Dermis microvascular lymphatic vessel endothelial cell (primary cell): Measurements from ENCODE around the gene PPM1A. TPM values are rescaled to one million over a fixed set of nuclear protein-coding genes. Genes with fewer than 3 reads are reported as not detected.

Experiments
- DNase-seq, 2 donors: peaks; one replicate each; pipeline versions ENCODE4 v3.0.0 to v3.0.0-alpha.2; 2010; ENCODE audit warnings: low read depth in 2 of 2
- total RNA-seq: library from RNA; depleted of rRNA; stranded (reverse); fragments of >200 nt; gene quantifications from 2 replicates; pipeline ENCODE4 v1.2.1, GENCODE V29; 2014

PPM1A gene
- total RNA-seq, 1 donor from 2014 or later, result 10.1 TPM

DNA sequence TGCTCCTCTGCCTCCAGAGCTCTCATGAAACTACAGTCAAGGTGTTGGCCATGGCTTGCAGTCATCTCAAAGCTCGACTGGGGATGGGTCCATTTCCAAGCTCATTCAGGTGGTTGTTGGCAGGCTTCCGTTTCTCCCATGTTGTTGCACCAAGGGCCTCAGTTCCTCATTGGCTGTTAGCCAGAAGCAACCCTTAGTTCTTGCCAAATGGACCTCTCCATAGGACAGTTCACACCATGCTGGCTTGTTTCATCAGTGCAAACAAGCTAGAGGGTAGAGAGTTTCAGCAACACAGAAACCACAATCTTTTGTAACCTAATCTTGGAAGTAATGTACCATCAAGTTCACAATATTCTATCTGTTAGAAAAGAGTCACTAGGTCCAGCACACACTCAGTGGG lies 22.7 kb upstream of the PPM1A start:
- no peak for DNase-seq

GRCh38 chr14:60227291-60227690 lies 21.7 kb upstream of the PPM1A start:
- DNase-seq, result no peak

- DNase-seq, result no peak
Observed at GRCh38 chr14:60229614-60230013, 19.4 kb upstream of the PPM1A start.

DNA sequence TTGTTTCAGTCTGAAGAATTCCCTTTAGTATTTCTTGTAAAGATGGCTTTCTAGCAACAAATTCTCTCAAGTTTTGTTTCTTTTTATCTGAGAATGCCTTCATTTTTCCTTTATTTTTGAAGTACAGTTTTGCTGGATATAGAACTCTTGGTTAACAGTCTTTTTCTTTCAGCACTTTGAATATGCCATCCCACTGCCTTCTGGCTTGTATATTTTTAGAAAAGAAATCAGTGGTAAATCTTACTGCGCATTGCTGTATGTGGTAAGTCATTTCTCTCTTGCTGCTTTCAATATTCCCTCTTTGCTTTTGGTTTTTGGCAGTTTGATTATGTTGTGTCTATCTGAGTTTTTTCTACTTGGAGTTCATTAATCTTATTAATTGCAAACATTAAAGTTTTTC lies 16.8 kb upstream of the PPM1A start:
- DNase-seq, result no peak

DNA sequence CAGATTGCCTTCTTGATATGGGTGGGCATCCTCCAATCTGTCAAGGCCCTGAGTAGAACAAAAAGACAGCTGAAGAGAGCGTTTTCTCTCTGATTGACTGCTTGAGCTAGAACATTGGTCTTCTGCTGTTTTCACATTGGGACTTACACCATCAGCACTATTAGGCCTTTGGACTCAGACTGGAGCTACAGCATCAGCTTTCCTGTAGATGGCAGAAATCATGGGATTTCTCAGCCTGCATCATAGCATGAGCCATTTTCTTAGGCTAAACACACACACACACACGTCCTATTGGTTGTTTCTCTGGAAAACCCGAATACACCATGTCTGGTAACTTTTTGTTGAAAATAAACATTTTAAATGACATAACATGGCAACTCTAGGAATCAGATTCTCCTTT lies 15.8 kb upstream of the PPM1A start:
- no peak for DNase-seq

GRCh38 chr14:60233891-60234290 lies 15.1 kb upstream of the PPM1A start:
- no peak for DNase-seq

DNA sequence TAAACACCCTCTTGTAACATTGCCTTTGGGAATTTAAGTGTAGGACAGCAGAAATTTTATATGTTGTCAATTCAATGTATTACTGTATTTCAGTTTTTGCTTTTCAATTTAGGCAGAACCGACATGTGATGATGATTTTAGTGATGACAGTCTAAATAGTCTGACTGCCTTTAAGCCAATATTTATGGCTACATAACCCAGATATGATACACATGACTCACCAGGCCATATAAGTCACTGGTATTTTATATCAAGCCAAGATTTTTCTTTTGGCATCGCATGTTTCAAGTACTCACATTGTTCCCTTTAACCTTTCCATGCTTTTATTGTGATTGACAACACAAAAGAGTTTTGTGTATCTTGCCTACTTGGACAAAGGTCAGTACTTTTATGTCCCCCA lies 13.6 kb upstream of the PPM1A start:
- no peak for DNase-seq

DNA sequence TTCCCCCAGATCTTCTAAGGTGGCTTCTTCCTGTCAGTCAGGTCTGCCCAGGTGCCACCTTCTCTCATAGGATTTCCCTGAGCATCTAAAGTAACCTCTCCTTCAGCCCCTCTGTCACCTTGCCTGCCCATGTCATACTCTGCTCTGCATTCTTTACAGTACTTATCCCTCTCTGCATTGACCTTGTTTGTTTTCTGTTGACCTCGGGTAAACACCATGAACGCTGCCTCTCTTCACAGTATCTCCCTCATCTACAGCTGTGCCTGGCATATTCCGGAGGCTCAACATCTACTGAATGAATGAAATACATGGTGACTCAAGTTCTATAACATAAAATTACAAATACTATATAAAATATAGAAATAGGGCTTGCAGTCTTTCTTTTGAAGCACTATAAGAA lies 10.1 kb upstream of the PPM1A start:
- no peak for DNase-seq

GRCh38 chr14:60240139-60240856 lies 8.7 kb upstream of the PPM1A start:
- no peak for DNase-seq

DNA sequence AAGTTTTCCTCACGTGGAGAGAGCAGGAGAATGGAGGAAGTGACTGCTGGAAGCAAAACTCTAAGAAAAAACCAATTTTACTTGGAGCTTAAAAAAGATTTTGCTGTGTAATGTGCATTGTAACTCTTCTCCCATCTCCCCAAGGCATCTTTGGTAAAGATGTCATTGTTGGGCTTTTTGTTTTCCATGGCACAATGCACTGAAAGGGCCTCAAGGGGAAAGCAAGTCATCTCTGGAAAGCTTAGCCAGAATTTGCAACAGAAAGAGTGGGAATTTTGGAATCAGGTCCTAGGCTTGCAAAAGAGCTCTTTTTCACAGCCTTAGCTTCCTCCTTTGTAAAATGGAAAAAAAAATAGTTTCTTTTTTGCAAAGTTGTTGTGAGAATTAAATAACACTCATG lies 7.9 kb upstream of the PPM1A start:
- no peak for DNase-seq

GRCh38 chr14:60242429-60242828 lies 6.6 kb upstream of the PPM1A start:
- no peak for DNase-seq

- DNase-seq, result no peak
Observed at GRCh38 chr14:60245380-60246177, 3.4 kb upstream of the PPM1A start.

GRCh38 chr14:60247994-60248696 lies 876 bp upstream of the PPM1A start:
- peak; percentile 85 to 93 for DNase-seq

- peak in 1 of 2 donors; percentile 80 for DNase-seq
Observed at GRCh38 chr14:60249321-60250256, 568 bp downstream of the PPM1A start.

DNA sequence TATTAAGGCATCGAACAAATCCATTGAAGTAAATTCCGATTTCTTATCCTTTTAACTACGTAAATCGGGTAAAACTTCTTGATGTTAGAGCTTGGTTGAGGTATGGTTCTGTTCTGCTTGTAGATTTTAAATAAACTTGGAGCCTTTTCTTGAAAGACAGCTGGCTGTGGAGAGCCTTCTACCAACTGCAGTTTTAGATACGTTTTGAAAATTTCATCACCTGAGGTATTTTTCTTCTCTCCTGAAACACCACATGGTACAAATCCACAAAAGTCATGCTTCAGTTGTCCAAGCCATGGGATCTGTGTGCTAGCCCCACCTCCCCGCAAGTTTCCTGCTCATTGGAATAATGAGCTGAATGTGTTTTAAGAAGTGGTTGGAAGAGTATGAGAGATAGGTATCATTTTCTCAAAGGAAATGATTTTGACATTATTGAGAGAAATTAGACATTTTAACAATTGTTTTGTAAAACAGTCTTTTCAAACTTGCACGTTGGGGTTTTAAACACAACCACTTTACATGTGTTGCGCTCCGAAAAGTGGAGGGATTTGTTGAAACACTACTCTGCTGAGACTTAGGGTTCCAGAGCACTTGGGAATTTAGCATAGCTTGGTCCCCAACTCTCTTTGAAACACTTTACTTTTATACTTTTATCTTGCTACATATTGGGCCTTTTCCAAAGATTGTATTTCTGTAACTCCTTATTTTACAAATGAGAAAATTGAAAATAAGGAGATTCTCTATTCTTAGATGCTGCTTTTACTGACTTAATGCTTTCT lies 1.4 kb downstream of the PPM1A start:
- peak in 1 of 2 donors; percentile 23 for DNase-seq

DNA sequence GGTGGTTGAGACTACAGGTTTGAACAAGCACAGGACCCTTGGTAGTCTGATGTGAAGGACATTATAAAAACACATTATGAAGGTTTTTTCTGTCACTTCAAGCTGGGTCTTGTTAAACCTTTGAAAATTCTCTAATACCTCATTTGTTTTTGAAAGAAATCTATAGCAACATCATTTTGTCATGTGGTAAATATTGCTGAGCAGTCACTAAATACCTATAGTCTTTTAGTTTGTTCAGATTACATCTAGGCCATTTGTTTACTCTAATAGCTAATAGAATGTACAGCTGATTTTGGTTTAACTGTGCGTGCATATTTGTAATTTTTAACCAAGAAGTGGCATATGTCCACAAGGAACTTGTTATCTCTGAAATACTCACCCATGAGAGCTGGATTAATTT lies 2.9 kb downstream of the PPM1A start:
- no peak for DNase-seq

GRCh38 chr14:60252630-60253029 lies 3.6 kb downstream of the PPM1A start:
- DNase-seq, result no peak

- no peak for DNase-seq
Observed at GRCh38 chr14:60253649-60254048, 4.6 kb downstream of the PPM1A start.

GRCh38 chr14:60254176-60254575 lies 5.2 kb downstream of the PPM1A start:
- DNase-seq, result no peak

DNA sequence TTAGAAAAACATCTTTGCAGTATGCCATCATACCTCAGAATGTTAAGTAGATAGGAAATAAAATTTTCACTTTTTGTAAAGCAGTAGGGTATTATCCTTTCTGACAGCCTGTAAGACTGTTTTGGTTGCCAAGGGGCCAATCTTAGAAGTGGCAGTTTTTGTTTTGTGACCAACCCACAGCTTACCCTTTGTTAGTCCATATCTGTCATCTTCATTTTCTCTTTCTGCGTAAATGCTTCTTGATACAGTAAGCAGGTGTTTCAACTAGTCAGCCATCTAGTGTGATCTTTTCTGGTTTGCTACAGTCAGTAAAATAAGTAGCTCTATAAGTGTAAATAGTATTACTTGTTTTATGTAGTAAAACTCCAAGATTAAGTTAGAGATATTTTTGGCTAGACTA lies 8.8 kb downstream of the PPM1A start:
- DNase-seq, result no peak

DNA sequence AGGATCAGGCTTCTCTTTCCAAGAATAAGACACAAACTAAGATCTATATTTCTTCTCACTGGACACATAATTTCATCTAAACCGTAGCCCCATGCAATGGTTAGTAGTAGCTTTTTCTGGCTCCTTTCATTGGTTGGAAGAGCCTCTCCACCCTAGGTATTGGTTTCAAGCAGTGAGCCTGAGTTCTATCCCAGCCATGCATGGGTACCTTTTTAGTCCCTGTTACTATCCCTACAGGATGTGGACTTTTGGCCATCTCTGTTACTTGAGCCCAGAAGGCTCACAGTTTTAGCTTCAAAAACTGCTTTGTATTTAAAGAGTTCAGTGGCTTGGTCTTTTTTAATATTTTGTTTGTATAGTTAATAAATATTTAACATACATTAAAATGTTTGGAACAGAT lies 16.1 kb downstream of the PPM1A start:
- no peak for DNase-seq
